Stimulated activated CD4-positive, alpha-beta T cell treated with anti-CD3 and anti-CD28 coated beads, Interleukin-4, amount 100 ng/mL, for 24 hours (primary cell): ENCODE data around the gene SS18L1.

Experiments used
- DNase-seq: peaks from one replicate; pipeline ENCODE4 v3.0.0-alpha.2; 2020

Gene SS18L1

DNA sequence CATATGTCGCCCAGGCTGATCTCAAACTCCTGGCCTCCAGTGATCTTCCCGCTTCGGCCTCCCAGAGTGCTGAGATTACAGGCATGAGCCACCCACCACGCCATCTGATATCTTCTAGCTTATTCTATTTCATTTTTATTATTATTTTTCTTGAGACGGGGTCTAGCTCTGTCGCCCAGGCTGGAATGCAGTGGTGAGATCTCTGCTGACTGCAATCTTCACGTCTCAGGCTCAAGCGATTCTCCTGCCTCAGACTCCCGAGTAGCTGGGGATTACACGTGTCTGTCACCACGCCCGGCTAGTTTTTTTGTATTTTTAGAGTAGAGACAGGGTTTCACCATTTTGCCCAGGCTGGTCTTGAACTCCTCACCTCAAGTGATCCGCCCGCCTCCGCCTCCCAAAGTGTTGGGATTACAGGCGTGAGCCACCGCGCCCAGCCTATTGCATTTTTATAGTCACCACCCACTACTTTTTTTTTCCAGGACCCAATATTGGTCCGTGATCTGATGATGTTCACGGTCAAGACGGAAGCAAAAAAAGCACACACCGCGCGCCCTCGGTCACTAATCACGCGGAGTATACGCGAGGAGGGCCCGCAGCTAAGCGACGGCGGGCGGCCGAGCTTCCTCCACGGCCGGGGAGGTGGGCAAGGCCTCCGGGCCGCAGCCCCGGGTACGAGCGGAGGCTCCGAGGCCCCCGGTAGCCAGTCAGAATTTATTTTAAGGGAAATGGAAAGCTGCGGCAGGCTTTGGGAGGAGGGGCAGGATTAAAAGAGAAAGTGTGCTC is 22.4 kb upstream of the SS18L1 start:
- peak; percentile 36 for DNase-seq

DNA sequence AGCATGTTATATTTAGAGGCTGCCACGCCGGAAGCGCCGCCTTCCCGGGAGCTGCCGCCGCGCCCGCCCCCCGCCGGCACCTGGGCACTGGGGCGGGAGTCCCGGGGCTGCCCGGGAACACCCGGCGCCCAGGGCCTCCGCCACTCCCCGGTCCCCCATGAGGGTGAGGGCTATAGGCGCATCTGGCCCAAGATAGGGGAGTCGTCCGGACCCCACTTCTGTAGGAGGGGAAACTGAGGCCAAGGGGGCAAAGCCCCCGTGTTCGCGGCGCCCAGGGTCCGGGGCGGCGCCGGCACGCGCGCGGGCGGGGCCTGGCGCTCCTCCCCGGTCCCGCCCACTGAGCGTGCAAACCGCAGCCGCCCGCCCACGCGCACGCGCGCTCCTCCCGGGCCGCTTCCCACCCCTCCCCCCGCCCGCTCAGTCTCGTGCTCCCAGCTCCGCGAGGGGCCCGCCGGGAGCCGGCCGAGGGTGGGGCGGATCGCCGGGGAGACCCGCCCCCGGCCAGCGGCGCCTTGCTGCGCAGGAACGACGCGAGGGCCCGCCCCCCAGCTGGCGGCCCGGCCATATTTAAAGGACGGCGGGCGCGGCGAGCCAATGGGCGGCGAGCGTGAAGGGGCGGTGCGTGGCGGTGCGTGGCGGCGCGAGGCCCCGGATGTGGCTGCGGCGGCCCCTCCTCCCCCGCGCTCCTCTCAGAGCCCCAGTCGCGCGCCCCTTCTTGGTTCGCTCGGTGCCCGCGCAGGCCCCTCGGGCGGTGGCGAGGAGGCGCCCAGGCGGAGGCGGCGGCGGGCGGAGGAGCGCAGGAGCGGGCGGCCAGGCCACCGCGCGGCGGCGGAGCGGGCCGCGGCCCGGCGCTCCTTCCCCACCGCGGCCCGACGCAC is 21.6 kb upstream of the SS18L1 start, which contains the start of gene LSM14B:
LSM14B (plus strand) TSS at position 700 of the 878 bp plus-strand sequence. CDS start 192 bp downstream, outside the sequence.
- DNase-seq = peak; percentile 96

DNA sequence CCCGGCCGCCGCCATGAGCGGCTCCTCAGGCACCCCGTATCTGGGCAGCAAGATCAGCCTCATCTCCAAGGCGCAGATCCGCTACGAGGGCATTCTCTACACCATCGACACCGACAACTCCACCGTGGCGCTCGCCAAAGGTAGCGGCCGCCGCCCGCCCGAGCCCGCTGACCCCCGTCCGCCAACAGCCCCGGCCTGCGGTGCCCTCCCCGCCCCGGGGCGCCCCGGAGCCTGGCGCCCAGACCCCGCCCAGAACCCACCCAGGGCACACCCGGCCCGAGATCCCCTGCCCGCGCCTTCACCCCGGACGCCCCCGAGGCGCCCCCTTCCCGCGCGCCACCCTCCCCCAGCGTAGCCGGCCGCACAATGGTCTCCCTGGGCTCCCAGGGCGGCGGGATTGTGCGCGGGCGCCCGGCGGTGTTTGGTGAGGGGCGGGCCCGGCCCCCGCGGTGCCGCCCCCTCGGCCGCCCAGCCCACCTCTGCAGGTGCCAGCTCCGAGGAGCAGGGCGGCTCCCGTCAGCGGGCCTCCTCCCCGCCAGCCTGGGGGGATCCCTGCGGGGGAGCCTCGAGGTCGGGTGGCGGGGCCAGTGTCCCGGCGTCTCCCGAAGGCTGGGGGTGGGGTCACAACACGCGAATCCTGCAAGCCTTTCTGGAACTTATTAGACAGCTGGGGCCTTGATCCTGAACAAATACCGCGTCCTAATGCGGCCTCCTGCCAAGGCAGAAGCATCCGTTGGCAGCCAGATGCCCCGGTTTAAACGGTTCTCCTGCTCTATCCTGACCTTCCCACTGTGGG is 20.7 kb upstream of the SS18L1 start:
- peak; percentile 24 for DNase-seq

DNA sequence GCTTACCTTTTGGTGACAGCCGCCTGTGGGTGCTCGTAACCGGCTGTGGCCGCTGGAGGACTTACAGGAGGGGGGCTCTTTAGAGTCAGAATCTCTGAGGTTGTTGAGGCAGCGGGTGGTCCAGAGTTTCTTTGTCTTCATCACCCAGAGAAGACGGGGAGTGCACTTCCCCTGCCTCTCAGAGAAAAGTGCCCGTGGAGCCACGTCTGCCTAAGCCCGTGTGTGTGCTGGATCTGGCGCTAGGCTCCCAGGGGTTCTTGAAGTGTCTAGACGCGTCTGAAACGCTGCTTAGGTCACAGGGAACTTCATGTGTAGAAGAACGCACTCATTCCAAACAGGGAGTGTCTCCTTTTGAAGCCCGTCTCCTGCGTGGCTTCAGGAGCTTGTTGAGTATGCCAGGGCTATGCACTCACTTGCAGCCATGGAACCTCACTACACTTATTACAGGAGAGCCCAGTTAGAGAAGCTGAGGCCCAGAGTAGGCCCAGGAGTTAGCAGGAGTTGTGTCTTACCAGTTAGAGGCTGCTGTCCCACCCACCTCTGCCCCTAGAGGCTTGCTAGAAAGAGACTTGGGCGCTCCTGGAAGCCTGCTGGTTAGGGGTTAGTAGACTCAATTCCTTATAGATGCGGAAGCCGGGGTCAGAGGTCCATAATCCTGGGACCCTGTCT is 20.0 kb upstream of the SS18L1 start:
- no peak for DNase-seq

DNA sequence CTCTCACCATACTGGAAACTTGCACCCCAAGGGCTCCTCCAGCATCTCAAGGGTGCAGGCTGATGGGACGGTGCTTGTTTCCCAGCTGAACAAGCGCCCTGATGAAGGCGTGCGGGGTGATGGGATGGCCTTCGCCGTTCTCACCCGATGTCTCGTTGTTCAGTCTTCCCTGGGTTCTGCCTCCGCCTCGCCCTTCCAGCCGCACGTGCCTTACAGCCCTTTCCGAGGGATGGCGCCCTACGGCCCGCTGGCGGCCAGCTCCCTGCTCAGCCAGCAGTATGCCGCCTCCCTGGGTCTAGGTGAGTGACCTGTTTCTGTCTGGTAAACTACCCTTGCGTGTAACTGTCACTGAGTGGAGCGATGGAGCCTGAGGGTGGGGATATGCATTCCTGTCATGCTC is 17.4 kb upstream of the SS18L1 start:
- no peak for DNase-seq

DNA sequence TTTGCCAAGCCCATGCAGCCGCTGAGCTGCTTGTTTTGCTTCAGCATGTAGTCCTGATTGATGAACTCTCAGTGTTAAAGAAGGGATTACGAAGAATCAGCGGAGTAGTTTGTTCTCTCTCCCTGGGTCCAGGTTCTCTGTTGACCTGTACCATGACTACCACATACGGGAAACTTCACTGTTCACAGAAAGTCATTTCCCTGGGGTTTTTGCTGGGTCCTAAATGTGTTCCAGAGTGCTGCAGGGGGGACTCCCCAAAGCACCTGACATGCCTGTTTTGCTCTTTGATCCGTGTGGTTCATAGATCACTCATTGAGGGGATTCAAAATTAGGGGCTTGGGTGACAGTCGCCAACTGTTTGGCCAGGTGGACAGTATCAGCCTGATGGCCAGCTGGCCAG is 15.8 kb upstream of the SS18L1 start:
- no peak for DNase-seq

DNA sequence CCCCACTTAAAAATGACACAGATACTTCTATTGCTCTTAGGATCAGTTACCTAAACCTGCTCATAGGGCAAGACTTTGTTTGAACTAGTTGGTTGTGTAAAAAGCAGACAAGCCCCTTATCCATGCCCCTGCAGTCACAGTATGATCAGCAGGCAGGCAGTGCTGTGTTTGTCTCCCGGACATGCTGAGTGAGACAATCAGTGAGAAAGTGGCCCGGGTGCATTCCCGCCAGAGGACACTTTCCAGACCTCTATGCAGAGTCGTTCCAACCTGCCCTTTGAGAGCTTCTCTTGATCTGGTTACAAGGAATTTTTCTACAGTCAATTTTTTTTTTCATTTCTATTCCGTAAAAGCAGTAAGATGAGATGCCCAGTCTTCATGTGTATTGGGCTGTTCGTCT is 15.1 kb upstream of the SS18L1 start:
- DNase-seq = no peak

DNA sequence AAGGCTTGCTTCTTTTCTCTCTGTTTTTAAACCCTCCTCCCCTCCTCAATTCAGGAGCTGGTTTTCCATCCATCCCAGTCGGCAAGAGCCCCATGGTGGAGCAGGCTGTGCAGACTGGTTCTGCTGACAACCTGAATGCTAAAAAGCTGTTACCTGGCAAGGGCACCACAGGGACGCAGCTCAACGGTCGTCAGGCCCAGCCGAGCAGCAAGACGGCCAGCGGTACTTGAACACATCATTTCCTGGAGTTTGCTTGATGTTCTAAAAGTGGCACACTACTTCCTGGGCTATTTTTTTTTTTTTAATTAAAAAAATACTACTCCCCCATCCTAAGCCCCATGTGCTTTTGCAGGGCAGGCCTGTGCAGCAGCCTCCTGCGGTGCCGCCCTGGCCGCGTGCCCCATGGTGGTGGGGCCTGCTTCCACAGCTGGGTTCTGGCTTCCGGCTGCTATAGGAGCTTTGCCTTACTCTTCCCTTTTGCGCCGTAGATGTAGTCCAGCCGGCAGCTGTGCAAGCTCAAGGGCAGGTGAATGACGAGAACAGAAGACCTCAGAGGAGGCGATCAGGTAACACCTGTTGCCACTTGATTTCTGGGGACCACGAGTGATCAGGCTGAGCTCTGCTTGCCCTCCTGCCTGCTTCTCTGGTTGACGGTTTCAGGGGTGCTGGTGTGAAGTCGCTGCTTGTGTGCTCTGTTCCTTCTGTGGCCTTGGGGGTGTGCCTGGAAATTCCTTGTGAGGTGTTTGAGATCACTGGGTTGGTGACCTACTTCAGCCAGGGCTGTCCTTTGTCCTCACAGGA is 13.6 kb upstream of the SS18L1 start:
- DNase-seq = no peak

DNA sequence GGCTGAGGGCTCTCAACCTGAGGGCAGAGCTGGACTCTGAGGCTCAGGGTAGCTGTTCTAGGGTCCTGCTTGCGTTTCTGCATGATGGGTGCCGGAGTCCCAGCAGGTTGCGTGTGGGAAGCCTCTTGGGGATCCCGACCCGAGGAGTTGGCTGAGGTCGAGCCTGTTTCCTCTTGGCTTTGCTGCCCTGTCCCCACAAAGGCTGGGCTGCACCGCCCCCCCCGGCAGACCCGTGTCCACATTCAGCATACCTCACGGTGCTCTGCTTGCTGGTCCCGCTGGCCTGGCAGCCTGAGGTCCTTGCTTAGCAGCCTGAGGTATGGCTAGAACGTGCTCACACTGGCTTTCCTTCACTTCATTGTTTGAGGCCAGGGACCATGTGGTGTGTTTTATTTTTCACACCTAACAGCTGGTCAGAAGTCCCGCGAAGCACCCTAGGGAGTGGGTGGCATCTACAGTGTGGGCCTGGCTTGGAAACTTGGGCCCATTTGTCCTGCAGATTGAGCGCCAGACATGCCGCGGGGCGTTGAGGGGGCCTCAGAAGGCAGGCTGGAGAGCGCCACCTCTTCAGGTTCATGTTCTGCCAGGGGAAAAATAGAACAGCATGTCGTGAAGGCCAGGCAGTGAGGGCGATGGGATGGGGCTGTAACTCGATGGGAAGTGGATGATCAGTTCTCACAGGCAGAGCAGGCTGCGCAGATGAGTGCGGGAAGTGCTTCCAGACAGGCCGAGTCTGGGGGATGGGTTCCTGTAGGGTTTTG is 11.8 kb upstream of the SS18L1 start:
- DNase-seq = no peak

DNA sequence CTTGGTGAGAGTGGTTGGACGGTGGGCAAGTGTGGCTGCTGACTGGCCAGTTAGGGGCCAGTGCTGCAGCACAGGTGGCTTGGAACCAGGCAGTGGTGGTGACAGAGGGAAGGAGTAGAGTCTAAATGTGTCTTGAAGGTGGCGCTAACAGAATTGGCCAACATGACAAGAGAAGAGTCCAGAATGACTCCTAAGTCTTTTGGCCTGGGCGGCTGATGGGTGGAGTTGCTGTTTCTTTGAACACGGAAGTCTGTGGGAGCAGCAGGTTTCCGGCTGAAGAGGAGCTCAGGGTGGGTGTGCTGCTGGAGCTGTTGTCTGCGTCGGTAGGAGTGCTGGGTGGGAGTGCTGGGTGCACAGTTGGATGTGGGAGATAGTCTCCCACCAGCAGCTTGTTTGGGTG is 11.1 kb upstream of the SS18L1 start:
- DNase-seq = no peak

DNA sequence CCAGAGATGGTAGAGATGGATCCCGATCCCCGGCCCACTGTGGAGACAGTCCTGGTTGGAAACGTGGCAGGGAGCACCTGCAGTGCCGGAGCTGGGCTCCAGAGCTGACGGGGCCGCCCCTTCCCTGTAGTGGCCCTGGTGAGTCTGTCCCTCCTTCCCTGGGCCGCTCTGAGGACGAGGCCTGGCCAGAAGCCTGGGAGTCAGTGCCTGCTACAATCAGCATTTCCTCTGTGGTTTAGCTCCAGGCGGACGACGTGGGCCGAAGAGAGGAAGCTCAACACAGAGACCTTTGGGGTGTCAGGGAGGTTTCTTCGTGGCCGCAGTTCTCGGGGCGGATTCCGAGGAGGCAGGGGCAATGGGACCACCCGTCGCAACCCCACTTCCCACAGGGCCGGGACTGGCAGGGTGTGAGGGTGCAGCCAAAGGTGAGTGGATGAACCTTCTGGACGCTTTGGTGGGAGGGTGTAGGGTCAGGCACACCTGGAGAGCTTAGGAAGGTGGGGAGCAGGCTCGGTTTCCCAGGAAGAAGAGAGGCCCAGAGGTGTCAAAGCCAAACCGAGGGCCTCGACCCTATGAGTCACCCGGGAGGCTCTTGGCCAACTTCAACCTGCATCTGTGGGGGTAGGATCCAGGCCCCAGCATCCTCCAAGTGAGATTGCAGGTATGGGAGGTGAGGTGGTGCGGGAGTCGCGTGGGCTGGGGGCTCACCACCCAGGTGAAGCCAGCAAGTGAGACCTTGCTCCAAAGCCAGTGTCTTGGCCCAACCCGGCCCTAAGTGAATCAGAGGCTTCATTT is 10.3 kb upstream of the SS18L1 start:
- DNase-seq = no peak

DNA sequence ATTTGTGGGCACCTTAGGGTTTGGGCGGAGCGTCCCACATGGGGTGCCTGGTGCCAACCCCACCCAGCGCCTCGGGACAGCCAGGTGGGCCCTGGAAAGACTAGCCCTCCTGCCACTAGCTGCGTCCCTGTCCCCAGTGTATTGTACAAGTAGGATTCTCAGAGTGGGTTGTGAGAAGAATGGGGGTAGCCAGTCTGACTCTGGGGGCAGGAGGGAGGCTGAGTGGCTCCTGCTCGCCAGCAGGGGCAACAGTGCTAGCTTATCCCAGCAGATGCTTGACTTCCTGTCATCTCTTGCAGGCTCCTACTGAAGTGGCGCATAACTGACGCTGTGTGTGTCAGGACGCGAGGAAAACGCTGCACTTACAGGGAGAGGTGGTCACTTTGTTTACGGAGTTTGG is 9.7 kb upstream of the SS18L1 start:
- DNase-seq = no peak

DNA sequence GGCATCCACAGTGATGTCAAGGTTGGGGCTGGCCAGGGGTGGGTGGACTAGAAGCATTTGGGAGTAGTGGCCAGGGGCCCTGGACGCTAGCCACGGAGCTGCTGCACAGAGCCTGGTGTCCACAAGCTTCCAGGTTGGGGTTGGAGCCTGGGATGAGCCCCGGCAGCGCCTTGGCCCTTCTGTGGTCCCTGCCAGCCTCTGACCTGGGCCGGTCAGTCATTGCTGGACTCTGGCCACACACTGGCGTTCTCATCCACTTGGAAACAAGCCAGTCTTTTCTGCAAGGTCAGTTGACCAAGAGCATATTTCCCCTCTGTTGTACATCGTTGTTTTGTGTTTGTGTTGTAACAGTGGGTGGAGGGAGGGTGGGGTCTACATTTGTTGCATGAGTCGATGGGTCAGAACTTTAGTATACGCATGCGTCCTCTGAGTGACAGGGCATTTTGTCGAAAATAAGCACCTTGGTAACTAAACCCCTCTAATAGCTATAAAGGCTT is 8.8 kb upstream of the SS18L1 start:
- DNase-seq = no peak

DNA sequence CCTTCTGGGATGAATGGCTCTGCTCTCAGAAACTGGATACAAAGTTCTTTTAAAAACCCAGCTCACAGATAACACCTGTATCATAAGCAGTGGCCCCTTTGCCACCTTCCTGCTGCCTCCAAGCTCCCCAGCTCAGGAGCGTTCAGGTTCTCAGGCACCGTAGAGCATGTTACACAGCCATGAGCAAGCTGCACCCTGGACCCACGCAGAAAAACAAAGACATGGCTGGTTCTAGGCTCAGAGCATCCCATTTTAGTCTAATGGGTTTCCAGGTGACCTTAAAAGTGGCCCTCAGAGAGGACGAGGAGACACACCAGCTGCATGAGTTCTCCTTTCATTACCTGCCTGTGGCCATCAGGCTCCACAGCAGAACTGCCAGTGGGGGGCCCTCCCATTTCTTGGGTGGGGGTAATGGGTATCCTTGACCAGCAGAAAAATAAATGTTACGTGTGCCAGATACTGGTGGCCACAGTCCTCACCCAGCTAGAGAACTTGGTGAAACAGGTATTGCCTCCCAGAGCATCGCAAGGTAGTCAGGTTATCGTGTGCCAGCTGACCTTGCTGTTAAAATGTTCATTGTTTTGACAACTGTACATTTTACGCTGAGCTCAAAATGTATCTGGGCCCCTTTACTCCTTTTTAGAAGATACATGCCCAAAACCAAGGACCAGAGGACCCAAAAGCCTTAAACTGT is 7.8 kb upstream of the SS18L1 start:
- DNase-seq = no peak

DNA sequence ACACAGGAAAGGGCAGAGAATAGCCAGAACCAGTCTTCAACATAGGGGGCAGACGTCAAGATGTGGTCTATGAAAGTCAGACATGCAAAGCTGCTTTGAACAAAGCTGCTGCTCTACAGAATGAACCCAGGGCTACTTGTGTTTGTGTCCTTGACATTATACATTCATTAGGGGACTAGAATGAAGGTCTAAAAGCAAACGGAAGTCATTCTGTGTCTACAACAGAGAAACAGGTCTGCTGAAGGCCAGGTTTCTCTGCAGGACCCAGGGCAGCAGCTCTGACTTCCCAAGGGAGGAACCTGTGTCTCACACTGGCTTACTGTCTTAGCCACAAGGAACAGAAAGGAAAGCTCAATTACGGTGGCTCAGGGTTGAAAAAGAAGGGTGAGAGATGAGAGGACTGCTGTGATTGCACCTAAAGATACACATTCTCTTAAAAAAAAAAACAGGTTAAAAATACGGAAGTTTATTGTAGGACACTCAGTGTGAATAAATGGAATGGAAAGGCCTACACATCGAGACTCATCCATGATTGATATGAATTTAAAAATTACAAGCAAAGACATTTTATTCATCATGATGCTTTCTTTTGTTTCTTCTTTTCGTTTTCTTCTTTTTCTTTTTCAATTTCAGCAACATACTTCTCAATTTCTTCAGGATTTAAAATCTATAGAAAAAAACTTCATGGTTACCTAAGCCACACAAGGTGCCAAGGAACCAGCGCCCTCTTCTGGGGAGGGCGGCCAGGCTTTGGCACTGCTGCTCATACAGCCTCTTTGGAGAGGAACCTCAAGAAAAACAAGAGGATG is 7.1 kb upstream of the SS18L1 start:
- DNase-seq = peak; percentile 67

DNA sequence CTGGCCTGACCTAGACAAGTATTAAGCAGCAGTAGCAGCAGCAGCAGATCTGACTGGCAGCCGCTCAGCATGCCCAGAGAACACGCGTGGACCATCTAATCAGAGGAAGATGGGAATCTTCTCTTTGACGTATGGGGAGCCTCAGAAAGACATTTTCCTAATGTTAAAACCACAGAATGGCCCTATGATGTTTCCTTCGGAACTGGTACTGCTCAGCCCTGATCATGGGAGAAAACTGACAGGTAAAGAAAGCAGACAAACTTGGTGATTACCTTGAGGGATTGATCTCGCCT is 6.5 kb upstream of the SS18L1 start:
- DNase-seq = no peak

DNA sequence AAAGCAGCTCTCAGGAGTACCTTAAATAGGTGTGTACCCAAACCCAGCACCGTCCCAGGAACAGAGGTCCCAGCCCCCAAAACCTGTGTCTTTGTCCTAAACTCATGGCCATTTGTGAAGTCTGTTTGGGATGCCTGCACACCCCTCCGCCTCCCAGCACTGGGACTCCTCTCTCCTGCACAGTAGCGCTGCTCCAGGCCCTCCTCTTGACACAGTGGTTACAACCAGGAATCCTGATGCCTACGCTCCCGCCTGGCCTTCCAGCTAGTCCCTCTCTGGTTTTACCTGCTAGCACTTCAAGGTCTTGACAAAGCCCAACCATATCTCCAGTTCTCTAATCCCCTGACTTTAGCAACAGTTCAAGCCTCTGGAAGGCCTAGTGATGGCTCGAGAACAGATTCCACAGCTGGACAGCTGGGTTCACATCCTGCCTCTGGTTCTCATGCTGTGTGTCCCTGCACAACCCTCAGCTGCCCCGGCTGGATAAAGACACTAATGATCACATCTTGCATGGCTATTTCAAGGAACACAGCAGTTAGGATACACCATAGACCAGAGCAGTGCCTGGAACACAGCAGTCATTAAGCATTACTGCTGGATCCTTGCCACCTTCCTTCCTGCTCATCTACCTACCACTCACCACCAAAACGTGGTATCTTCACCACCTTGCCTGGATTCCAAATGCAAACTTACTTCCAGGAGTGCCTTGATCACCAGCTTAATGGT is 5.9 kb upstream of the SS18L1 start:
- no peak for DNase-seq

DNA sequence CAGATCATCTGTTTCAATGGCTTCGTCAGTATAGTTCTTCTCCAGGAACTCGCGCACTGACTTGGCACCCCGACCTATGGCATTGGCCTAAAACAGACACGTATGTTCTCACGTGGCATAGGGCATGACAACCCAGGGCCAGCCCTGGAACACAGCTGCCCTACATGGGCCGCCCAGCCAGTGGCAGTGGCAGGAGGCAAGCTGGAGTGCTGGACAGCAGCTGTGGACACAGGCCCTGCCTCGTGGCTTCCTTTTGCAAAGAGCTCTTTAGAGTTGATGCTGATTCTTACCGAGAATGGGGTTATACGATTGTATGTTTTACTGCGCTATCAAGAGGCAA is 5.4 kb upstream of the SS18L1 start:
- no peak for DNase-seq
